ENCODE results near the gene GRK6.

The GRK6 gene

DNA sequence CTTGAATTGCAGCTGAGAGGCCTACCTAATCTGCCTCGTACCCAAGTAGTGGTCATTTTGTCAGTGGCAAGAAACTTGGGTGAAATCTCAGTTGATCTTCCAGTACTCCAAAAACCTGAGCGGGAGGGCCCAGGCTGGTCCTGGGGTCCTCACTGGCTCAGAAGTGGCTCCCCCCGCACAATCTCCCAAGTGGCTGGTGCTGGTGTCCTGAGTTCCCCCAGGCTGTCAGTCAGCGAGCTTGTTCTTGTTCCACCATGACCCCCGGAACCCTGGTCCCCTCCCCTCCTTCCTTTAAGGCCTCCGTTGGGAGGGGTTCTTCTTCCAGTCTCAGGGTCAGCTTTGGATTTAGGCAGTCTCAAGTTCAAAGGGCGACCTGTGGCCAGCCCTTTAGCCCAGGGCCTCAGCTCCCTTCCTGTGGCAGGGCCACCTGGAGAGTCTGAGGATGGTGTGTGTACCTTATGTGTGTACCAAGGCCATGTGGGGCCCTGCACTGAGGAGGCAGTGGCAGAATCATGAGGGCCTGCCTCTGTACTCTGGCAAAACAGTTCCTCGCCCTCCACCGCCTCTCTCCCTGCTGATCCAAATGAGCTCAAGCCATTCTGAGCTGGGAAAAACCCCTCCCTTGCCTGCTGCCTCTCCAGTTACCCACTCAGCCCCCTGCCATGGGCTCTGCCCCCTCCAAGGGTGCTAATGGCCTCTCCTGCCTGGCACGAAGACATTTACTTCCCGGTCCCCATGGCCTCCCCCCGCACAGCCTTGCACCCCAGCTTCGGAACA is 51.4 kb downstream of the GRK6 start:
- TF ChIP-seq USF1 (IDR thresholded peaks at IDR 0.05) (no peak), MAX (IDR thresholded peaks at IDR 0.05) (no peak), ZBTB7A (IDR thresholded peaks at IDR 0.05; ENCODE audit: low read depth) (no peak)

- TF ChIP-seq EGR1 (IDR thresholded peaks at IDR 0.05) (no peak), CREB1 (IDR thresholded peaks at IDR 0.05; ENCODE audit: low read depth) (no peak), YY1 (IDR thresholded peaks at IDR 0.05; ENCODE audit: low read depth) (no peak), FOXM1 (IDR thresholded peaks at IDR 0.05; ENCODE audit: borderline replicate concordance, low read depth) (no peak), RAD21 (IDR thresholded peaks at IDR 0.05; ENCODE audit: low read depth) (no peak), TCF12 (IDR thresholded peaks at IDR 0.05; ENCODE audit: low read depth) (no peak), TEAD4 (IDR thresholded peaks at IDR 0.05) (no peak), EP300 (IDR thresholded peaks at IDR 0.05; ENCODE audit: borderline replicate concordance) (no peak), CEBPB (IDR thresholded peaks at IDR 0.05) (no peak), USF1 (IDR thresholded peaks at IDR 0.05) (no peak)
Measured at GRCh38 chr5:177478711-177479646, 52.5 kb downstream of the GRK6 start.

DNA sequence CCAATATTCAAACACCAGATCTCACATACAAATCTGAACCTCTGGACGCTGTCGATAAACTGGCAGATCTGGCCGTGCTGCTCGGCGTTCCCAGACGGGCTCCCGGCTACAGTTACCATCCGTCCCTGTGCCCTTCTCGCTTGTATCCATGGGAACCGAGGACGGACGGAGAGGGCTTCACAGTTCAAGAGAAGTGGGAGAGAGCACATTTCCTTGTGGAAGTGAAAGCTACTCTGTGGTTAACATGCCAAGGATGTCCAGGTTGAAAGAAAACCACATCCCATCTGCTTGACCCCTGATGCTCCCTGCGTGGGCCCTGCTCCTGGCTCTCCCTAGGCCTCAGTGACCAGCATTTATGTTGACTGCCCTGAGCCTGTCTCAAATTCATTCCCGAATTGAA is 53.3 kb downstream of the GRK6 start:
- TF ChIP-seq TCF12 (IDR thresholded peaks at IDR 0.05; ENCODE audit: low read depth), result no peak
- TF ChIP-seq EP300 (IDR thresholded peaks at IDR 0.05; ENCODE audit: borderline replicate concordance), result no peak
- TF ChIP-seq CEBPB (IDR thresholded peaks at IDR 0.05), result no peak
- TF ChIP-seq, protein P1, sequence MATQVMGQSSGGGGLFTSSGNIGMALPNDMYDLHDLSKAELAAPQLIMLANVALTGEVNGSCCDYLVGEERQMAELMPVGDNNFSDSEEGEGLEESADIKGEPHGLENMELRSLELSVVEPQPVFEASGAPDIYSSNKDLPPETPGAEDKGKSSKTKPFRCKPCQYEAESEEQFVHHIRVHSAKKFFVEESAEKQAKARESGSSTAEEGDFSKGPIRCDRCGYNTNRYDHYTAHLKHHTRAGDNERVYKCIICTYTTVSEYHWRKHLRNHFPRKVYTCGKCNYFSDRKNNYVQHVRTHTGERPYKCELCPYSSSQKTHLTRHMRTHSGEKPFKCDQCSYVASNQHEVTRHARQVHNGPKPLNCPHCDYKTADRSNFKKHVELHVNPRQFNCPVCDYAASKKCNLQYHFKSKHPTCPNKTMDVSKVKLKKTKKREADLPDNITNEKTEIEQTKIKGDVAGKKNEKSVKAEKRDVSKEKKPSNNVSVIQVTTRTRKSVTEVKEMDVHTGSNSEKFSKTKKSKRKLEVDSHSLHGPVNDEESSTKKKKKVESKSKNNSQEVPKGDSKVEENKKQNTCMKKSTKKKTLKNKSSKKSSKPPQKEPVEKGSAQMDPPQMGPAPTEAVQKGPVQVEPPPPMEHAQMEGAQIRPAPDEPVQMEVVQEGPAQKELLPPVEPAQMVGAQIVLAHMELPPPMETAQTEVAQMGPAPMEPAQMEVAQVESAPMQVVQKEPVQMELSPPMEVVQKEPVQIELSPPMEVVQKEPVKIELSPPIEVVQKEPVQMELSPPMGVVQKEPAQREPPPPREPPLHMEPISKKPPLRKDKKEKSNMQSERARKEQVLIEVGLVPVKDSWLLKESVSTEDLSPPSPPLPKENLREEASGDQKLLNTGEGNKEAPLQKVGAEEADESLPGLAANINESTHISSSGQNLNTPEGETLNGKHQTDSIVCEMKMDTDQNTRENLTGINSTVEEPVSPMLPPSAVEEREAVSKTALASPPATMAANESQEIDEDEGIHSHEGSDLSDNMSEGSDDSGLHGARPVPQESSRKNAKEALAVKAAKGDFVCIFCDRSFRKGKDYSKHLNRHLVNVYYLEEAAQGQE (IDR thresholded peaks at IDR 0.05; ENCODE audit: low read depth), result no peak
- TF ChIP-seq YY1 (IDR thresholded peaks at IDR 0.05; ENCODE audit: low read depth), result no peak
- TF ChIP-seq MAX (IDR thresholded peaks at IDR 0.05), result no peak
- TF ChIP-seq TEAD4 (IDR thresholded peaks at IDR 0.05), result no peak
- TF ChIP-seq EGR1 (IDR thresholded peaks at IDR 0.05), result no peak
- TF ChIP-seq USF1 (IDR thresholded peaks at IDR 0.05), result no peak
- no peak for TF ChIP-seq ZBTB7A (IDR thresholded peaks at IDR 0.05; ENCODE audit: low read depth)
- TF ChIP-seq NFIC (IDR thresholded peaks at IDR 0.05), result no peak
- no peak for TF ChIP-seq TAF1 (IDR thresholded peaks at IDR 0.05; ENCODE audit: low read depth)
- TF ChIP-seq CREB1 (IDR thresholded peaks at IDR 0.05; ENCODE audit: low read depth), result no peak
- TF ChIP-seq FOXM1 (IDR thresholded peaks at IDR 0.05; ENCODE audit: borderline replicate concordance, low read depth), result no peak
- no peak for TF ChIP-seq RAD21 (IDR thresholded peaks at IDR 0.05; ENCODE audit: low read depth)

GRCh38 chr5:177482359-177482795 is 55.9 kb downstream of the GRK6 start:
- TF ChIP-seq EGR1 (IDR thresholded peaks at IDR 0.05), result no peak

GRCh38 chr5:177483042-177483441 is 56.6 kb downstream of the GRK6 start:
- TF ChIP-seq TAF1 (IDR thresholded peaks at IDR 0.05; ENCODE audit: low read depth) (no peak), ZBTB7A (IDR thresholded peaks at IDR 0.05; ENCODE audit: low read depth) (no peak), EGR1 (IDR thresholded peaks at IDR 0.05) (no peak), TEAD4 (IDR thresholded peaks at IDR 0.05) (no peak), TCF12 (IDR thresholded peaks at IDR 0.05; ENCODE audit: low read depth) (no peak), RAD21 (IDR thresholded peaks at IDR 0.05; ENCODE audit: low read depth) (no peak), NFIC (IDR thresholded peaks at IDR 0.05) (no peak), FOXM1 (IDR thresholded peaks at IDR 0.05; ENCODE audit: borderline replicate concordance, low read depth) (no peak), EP300 (IDR thresholded peaks at IDR 0.05; ENCODE audit: borderline replicate concordance) (no peak), MAX (IDR thresholded peaks at IDR 0.05) (no peak), CEBPB (IDR thresholded peaks at IDR 0.05) (no peak), YY1 (IDR thresholded peaks at IDR 0.05; ENCODE audit: low read depth) (no peak)

Data from Ishikawa (cell line).